CD4-positive, alpha-beta T cell treated with Interleukin-21 for 1 hour (primary cell): ENCODE data around the gene CD276.
"Not testable (repeated sequence)": the region's sequence is repeated elsewhere in the genome, so short reads cannot be mapped to it uniquely, and the experiment has no call there.

Experiments
- DNase-seq: peaks from one replicate; pipeline ENCODE4 v3.0.0-alpha.2; 2020

Gene CD276

GRCh38 chr15:73684581-73685455 lies 635 bp downstream of the CD276 start:
- DNase-seq = no peak

DNA sequence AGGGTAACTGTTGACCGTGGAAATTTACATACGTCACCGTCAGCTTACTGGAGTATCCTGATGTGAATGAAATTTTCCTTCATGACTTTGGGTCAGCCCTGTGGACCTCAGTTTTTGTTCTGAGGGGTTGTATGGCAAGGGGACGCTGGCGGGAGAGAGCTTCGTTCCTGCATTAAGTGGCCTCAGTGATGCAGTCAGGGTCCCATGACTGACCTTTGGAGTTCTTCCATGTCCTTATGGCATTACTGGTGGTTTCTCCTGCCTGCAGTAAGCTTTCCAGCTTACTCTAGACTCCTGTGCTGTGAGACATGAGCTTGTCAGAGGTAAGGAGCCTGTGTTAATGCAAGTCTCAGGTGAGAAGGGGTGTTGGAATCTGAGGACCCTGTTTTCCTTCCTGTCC lies 1.8 kb downstream of the CD276 start:
- no peak for DNase-seq

- no peak for DNase-seq
These were observed 2.6 kb downstream of the CD276 start for GRCh38 chr15:73686781-73687256.

- no peak for DNase-seq
These were observed 3.2 kb downstream of the CD276 start for GRCh38 chr15:73687351-73687750.

- DNase-seq = no peak
These were observed 4.3 kb downstream of the CD276 start for GRCh38 chr15:73688455-73688854.

- DNase-seq = no peak
These were observed 7.2 kb downstream of the CD276 start for GRCh38 chr15:73691396-73691795.

- DNase-seq = no peak
These were observed 10.2 kb downstream of the CD276 start for GRCh38 chr15:73694419-73694818.

DNA sequence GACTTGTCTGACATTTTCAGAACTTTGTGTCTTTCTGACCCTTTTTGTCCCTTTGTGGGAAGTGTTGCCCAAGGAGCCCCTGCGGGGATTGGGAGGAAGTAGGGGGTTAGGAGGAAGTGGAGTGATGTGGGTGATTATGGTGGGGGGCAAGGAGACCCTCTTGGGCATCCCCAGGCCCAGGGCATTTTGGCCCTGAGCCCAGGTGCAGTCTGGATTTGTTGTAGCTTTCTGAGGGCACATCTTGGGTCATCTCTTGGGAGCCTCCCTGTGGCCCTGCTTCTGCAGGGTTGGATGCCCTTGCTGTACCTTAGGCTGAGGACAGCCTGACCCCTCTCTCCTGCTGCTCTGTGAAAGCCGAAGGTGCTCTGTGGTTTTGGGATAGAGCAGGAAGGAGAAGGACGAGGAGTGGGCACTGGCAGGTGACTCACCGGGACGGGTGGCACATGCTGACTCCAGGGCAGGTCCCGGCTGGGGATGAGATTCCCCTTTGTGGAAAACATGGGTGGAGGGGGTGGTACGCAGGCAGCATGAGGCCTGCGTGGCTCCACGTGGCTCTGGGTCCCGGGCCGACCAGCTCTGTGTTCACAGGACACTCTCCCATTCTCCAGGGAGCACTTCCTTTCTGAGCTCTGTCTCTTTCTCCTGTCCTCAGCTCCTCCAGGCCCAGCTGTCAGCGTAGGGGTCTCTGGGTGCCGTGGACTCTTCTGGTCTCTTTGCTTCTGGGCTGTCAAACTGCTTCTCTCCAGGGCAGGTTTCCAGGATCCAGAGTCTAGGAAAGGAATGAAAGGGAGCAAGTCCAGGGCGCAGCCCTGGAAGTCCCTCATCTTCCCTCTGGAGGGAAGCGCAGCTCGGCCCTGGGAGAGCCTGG lies 11.8 kb downstream of the CD276 start:
- no peak for DNase-seq

DNA sequence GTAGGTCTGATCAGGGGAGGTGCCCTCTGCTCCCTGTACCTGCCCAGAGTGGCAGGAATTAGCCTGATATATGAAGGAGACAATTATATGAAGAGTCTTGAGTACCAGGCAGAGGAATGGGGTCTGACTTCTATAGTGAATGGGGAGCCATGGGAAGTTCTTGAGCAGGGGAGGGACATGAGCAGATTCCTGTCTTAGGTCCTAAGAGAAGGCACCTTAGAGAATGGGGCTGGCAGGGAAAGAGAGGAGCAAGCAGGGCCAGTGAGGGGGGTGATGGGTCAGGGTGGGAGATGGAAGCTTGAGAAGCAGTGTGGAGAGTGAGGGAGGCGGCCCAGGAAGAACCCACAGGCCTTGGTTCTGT lies 12.4 kb downstream of the CD276 start:
- DNase-seq = no peak

DNA sequence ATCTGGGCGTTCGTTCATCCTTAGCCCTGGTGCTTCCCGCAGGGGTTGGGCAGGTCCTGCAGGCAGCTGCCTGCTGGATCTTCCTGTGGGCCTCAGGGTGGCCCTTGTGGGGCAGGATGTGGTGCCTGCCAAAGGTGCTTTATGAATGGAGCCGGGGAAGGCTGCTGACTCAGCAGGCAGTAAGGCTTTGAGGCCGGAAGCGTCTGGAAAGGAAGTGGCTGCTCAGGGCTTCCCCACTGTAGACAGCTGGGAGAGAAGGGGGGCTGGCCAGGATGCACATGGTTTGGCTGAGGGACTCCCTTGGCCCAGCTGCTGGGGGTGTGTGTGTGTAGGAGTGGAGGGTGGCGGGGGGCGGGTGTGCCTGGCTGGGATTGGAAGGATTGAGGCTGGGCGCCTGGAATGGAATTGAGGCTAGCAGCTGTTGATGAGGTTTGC lies 12.9 kb downstream of the CD276 start:
- DNase-seq = peak; percentile 75

- no peak for DNase-seq
These were observed 15.3 kb downstream of the CD276 start for GRCh38 chr15:73699249-73700040.

DNA sequence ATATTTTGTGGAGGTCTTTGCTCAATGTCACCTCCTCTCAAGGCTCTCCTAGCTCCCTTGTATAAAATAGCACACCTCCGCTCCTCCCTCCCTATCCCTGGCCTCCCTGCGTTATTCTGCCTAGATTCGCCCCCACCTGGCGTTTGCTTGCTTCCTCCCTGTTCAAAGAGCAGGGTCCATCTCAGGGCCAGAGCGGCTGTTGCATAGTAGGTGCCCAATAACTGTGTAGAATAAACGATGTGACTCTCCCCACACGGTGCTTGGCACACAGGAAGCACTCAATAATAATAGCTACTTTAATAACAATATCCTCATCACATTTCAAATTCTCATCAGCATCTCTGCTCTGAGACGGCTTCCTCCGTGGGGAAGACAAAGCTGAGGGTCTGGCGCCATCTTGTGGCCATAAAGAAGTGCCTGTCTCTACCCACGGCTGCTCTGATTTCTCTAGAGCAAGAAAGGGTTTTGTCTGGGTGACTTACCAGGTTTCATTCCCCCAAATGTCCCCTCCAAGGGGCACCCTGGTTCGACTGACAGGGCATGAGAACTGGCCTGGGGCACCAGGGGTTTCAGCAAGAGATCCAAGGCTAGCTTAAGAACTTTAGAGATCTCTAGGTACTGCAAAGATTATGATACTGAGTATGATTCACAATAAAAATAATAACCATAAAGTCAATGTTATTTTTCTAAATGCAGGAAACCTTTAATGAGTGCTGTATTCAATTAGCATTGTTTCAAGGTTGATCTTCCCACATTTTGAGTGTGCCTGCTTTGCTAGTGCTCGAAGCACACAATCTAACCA lies 16.1 kb downstream of the CD276 start:
- DNase-seq = peak; percentile 78

DNA sequence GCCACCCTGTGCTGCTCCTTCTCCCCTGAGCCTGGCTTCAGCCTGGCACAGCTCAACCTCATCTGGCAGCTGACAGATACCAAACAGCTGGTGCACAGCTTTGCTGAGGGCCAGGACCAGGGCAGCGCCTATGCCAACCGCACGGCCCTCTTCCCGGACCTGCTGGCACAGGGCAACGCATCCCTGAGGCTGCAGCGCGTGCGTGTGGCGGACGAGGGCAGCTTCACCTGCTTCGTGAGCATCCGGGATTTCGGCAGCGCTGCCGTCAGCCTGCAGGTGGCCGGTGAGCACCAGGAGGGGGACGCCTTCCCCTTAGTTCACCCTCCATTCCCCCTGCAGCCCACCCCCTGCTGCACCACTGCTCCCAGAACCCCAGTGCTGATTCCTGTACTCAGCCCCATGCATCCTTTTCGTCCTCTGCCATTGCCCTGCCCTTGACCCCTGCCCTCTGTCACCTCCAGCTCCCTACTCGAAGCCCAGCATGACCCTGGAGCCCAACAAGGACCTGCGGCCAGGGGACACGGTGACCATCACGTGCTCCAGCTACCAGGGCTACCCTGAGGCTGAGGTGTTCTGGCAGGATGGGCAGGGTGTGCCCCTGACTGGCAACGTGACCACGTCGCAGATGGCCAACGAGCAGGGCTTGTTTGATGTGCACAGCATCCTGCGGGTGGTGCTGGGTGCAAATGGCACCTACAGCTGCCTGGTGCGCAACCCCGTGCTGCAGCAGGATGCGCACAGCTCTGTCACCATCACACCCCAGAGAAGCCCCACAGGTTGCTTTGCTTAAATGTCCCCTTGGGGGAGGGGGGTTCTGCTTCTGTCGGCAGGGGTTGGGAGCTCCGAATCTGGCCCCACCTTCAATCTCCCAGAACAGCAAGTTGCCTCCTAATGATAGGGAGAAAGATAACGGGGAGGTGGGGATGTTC lies 18.4 kb downstream of the CD276 start:
- not testable (repeated sequence) for DNase-seq

DNA sequence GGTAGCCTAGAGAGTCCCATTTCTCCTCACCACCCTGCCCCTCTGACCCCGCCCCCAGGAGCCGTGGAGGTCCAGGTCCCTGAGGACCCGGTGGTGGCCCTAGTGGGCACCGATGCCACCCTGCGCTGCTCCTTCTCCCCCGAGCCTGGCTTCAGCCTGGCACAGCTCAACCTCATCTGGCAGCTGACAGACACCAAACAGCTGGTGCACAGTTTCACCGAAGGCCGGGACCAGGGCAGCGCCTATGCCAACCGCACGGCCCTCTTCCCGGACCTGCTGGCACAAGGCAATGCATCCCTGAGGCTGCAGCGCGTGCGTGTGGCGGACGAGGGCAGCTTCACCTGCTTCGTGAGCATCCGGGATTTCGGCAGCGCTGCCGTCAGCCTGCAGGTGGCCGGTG lies 19.4 kb downstream of the CD276 start:
- not testable (repeated sequence) for DNase-seq

DNA sequence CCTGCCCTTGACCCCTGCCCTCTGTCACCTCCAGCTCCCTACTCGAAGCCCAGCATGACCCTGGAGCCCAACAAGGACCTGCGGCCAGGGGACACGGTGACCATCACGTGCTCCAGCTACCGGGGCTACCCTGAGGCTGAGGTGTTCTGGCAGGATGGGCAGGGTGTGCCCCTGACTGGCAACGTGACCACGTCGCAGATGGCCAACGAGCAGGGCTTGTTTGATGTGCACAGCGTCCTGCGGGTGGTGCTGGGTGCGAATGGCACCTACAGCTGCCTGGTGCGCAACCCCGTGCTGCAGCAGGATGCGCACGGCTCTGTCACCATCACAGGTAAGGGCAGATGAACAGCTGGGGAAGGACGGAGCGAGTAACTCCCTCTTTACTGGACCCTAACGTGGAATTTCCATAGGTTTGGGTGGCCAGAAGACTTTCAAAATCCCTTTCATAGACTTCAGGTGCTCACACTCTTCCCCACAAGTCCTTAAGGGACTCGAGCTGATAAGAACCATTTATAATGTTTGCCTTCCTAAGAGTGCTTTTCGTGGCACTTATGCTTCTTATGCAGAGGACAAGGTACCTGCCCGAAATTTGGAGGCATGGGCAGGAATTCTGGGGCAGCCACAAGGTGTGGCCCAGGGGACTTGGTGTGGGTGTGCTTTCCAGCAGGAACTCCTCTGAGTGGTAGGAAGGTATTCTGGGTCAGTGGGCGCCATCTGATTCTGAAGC lies 20.1 kb downstream of the CD276 start:
- DNase-seq = not testable (repeated sequence)

DNA sequence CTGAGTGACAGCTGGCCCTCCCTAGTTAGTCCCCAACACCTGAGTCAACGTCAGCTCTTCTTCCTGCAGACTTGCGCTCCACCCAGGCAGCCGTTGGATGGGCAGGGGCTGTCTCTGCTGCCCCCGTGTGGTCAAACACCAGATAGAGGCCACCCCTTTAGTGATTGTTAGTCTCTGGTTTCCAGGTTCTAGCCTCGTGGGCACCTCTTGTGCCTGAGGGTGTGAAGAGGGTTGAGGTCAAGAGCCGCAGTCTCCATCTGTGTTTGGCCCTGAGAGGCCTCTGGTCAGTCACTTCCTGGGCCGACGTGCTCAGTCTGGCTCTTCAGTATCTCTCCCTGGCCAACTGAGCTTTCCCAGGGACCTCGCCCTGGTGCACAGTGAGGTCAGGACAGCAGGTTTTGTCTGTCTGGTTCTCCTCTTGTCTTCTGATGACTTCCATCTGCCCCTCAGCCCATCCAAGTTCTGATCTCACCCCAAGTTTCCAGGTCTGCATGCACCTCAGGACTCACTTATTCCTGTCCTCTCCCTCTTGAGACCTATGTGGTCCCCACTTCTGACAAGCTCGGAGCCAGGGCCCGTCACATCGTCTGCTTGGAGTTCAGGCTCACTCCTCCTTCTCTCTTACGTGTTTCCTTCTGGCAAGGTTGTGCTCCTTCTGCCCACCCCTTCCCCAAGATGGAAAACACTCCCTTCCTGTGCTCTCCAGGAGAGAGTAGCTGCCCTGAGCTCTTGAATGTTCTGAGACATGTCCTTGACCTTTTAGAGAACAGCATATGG lies 20.9 kb downstream of the CD276 start:
- peak; percentile 58 for DNase-seq

DNA sequence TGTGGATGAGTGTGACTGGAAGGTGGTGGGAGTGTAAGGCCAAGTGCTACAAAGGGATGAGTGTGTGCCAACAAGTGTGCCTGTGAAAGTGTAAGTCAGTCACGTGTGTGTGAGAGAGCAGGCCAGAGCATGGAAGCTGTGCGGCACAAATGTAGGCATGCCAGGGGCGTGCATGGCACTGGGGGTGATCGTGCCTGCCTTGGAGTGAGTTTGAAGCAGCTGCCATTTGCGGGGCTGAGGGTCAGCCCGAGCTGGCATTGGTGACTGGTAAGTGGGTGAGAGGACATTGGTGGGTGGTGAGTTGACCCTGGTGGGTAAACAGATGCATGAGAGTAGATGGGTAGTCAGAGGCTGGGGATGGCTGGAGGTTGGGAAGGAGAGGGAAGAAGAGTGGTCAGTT lies 24.5 kb downstream of the CD276 start:
- no peak for DNase-seq

DNA sequence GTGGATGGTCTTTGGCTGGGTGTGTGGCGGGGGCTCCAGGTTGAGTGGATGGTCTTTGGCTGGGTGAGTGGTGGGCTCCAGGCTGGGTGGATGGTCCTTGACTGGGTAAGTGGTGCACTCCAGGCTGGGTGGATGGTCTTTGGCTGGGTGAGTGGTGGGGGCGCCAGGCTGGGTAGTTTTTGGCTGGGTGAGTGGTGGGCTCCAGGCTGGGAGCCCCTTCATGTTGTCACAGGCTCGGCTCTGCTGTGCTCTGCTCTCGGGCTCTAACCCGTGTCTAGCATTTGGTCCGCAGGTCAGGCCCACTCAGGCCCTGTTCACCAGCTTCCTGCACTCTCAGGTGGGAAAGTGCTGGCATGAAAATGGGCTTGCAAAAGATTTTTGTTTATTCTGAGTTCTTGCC lies 25.1 kb downstream of the CD276 start:
- DNase-seq = no peak

DNA sequence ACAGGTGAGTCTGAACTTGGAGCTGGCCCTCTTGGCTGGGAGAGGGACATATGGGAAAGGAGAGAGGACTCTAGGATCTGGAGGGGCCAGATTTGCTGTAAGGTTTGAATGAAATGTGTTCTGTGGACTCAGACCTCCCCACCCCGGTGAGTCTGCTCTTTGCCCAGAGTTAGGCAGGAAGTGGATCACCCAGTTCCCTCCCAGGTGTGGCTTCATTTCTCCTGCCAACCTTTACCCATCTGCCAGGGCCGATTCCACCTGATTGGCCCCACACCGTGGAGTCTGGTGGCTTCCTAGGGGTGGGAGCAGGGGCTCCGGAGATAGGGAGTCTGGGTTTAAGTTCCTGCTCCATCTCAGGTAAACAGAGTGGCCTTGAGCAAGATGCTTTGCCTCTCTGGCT lies 25.5 kb downstream of the CD276 start:
- DNase-seq = no peak
